ENCODE measurements around the gene EARS2.
"Not testable (repeated sequence)": the region's sequence is repeated elsewhere in the genome, so short reads cannot be mapped to it uniquely, and the experiment has no call there.

The EARS2 gene

DNA sequence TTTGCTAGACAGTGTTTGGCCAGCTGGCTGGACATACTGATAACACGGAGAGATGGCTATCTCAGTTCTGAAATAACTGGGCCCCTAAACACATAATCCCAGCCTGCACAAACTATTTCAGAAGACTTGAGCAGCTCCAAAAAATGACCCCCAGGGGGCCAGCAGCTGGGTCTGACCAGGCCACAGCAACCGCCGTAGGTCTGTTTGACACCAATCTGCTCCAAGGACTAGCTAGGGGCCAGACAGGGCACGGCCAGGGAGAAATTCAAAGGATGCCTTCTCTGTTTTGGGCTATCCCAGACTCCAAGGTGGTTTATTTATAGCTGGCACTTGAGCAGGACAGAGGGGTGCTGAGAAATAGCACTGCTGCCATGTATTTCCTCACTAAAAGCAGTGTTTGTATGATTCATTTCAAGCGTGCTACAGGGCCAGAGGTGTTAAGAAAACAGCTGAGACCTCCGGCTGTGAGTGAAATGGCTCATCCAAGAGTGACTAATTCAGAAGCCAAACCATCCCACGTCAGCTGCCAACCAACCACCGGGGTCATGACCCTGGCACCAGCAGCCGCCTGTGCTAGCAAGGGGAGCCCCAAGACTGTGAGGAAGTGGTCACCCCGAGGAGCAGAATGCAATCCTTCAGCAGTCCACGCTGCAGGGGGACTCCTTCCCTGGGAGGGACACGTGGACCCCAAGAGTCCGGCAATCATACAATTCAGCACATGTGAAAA is 52.5 kb downstream of the EARS2 start:
- peak; percentile 55 for DNase-seq

DNA sequence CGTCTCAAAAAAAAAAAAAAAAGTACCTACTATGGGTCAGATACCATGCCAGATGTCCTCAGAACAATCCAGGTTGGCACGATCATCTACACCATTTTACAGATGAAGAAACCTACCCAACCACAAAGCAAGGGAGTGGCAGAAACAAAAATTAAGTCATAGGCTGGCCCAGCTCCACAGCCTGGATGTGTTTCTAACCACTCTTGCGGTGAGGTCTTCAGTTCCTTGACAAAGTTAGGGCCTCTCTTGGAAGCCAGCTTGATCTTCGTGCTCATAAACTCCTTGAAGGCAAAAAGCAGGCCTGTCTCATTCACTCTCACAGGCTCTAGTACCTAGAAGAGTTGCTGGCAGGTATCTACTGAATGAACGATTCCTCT is 53.1 kb downstream of the EARS2 start:
- no peak for DNase-seq

DNA sequence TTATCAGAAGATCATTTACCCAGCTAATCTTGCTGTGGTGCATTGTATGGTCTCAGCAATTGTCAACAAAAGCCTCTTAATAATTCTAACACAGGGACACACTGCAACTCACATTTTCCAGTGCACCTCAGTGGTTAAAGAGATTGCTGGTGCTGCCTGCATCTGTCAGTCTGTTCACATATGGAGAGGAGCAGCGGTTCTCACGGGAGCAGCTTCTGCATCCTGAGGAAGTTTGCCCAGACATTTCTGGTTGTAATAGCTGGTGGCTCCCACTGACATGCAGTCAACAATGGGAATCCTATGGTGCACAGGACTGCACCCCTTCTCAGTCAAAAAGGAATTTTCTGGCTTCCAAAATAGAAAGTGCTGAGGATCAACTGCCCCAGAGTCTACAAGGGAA is 54.7 kb downstream of the EARS2 start:
- DNase-seq, result no peak

DNA sequence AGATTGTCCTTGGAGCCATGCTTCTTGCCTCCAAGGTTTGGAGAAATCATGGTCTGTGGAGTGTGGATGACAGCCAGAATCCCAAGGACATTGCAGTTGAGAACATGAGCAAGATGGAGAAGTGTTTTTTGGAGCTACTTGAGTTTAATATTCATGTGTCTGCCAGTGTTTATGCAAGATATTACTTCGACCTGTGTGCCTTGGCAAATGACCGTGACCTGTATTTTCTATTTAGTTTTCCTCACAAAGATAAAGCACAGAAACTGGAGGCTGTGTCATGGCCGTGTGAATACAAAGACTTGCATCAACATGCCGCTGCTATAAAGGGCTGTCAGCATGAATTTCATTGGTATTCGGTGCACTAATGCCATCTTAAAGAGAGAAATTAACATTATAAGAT is 55.9 kb downstream of the EARS2 start:
- no peak for DNase-seq

DNA sequence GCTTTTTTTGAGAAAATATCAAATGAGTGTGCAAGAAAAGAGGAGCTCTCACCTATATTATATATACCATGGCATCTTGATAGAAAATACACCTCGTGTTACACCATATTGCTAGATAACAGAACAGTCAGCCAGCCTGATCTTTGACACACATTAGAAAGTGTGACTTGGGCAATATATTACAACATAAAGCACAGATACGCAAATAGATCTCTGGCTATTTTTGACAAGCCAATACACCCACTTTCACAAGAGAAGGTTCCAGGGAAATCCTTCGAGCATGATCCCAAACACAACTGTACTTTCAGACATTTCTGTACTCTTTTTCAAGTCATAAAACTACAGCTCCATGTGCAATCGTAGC is 56.3 kb downstream of the EARS2 start:
- DNase-seq, result no peak

DNA sequence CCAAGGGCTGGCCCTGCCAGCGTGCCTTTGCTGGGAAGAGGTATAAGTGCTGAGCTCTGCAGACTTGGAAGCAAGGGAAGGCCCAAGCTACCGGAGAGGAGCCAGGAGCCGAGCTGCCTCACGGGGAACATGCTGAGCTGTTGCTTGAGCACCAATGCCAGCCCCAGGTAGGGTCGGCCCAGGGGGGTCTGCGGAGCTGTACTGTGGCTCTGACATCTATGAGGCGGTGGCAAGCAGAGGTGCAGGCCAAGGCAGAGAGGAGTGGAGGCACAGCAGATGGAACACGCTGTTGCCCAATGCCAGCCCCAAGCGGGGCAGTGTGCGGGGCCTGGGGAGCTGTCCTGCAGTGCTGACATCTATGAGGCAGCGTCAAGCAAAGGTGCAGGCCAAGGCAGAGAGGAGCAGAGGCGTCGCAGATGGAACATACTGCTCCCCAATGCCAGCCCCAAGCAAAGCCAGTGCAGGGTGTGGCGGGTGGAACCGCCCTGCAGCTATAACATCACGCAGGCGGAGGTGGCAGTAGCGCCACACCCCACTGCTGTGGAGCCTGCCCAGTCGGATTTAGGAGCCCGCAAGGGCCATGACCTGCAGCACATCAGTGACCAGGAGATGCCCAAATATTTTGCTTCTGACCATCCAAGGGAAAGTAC is 56.8 kb downstream of the EARS2 start:
- no peak for DNase-seq

DNA sequence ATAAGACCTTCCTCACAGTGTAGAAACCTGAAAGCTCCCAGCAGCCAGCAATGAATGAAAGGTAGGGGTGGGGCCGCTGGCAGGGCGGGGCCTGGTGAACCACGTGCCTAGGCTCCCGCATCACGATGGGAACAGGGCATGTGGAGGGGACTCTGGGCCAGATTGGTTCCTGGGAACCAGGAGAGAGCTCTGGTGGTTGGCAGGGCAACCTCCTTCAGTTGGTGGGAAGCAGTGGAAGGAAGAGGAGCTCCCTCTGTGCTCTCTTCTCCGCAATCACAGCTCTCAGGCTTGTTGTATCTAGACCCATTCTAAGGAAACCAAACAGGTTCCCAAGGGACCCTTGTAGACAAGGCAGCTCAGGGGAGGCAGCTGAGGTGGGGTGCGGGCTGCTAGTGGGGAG is 57.3 kb downstream of the EARS2 start:
- DNase-seq, result no peak

DNA sequence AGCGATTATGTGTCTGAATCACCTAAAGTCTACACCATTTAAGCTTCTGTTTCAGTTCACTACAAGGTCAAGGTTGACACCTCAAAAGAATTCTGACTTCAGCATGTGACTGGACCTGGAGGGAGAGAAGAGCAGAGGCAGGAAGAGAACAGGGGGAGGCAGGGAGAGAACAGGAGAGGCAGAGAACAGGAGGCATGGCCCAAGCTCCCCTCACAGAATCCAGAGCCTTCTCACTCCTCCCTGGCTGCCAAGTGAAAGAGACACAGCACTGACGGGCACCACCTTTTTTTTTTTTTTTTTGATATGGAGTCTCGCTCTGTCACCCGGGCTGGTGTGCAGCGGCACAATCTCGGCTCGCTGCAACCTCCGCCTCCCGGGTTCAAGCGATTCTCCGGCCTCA is 58.3 kb downstream of the EARS2 start:
- DNase-seq, result no peak

DNA sequence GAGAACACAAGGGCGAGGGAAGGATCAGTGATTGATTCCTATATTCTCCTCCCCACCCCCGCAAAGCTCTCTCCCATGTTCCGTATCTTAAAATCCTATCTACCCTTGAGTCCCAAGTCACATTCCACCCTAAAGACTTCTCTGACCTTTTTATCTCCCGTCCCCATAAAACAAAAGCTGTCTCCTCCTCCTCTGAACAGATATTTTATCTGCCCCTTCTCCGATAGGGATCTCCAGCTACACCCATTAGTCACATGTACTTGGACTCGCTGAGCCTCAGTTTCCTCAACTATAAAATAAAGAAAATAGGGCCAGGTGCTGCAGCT is 59.6 kb downstream of the EARS2 start:
- DNase-seq, result no peak

DNA sequence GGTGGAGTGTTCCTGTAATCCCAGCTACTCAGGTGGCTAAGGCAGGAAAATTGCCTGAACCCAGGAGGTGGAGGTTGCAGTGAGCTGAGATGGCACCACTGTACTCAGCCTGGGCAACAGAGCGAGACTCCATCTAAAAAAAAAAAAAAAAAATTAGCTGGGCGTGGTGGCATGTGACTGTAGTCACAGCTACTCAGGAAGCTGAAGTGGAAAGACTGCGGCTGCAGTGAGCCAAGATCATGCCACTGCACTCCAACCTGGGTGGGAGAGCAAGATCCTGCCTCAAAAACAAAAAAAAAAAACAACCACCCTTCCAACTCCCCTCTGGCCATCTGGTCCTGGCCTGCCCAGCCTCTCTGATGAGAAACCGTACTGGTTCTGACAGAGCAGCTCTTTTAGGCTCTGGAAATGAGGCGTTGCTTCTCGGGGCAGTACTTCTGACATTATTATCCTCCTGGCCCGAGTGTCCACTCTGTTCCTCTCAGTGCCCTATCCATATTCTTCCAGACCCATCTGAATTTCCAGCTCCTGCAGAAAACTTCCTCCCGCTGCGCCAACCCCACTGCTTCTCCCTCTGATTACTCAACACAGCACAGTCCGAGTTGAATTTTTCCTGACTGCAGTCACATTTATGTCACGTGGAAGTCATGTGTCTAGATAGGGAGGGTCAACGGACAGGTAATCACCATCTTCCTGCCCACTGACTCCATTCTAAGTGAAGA is 60.2 kb downstream of the EARS2 start:
- DNase-seq, result no peak

DNA sequence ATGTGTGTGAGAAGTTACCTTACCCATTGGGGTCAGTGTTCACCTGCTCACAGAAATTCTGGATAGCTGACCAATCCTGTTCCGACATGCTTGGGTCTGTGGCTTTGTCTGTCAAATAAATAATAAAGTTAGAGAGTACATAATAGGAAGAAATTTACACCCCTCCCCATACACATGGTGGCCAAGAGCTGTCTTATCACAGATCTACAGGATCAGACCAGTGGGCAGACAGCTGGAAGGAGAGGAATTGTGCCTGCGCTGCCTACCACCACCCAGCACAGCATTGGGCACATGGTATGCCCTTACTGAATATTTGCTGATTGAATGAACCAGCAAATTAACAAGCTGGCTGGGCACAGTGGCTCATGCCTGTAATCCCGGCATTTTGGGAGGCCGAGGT is 61.5 kb downstream of the EARS2 start:
- no peak for DNase-seq

DNA sequence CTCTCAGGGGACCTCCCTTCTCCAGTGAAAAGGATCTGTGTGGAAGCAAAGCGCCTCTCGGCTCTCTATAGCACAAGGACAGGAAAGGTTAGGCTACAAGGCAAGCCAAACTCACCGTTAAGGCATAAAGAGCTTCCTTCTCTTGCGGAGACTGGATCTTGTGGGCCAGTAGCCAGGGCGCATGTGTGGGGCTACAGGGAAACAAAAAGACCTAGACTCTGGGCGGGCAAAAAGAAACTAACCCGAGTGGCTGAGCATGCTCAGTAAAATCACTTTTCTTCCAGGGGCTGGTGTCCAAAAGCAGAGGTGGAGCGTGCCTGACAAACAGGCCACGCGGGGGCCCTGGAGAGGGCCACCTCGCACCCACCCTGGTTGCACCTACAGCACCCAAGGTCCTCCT is 63.0 kb downstream of the EARS2 start:
- no peak for DNase-seq

DNA sequence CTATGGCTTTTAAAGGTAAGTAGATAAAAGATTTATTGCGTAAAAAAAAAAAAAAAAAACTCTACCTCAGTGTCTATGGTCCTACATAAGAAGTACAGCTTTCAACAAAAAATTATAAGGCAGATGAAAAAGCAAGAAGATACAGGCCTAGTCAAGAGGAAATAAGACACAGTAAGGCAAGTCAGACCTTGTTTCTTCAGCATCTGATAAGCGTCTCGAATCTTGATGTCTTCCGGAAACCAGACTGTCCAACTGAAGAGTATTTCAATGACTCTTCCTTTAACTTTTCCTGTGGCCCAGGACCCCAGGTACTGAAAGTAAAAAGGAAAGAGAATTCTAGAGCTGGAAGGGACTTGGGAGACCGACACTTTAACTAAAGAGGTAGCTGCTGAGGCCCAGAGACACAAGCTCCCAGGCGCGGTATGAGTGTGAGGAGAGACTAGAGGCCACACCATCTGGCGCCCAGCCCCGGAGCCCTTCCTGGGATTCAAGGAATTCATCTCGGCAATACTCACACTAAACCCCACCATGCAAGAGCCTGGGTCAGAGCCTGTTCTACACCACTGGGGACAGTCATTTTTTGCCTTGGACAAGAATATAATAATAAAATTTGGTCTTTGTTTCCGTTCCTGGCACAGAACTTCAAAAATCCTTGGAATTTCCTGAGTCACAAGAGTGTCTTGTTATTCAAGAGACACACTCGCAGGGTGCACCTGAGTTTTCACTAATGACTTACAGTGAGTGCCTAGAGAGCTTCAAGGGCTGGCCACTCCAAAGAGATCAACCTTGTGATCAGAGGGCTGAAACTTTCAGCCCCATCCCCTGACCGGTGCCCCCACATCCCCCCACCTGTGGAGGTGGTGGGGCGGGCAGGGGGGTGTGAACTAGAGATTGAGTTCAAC is 65.4 kb downstream of the EARS2 start:
- no peak for DNase-seq

DNA sequence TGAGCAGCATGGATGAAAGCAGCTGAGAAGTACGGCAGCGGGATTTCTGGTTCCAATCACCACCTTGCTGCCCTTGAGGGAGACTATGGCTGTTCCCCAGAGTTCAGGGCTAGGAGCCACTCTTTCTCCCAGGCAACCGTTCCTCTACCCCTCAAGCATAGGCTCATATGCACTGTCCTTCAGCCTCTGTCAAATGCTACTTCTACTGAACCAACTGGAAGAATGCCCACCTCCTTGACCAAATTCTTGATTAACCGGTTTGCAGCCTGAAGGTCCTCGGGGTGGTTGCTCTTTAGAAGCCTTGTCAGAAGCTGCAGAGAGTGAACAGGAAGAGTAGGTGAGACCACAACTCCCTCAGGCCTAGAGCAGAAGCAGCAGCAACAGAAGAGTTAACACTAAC is 70.7 kb downstream of the EARS2 start:
- no peak for DNase-seq

DNA sequence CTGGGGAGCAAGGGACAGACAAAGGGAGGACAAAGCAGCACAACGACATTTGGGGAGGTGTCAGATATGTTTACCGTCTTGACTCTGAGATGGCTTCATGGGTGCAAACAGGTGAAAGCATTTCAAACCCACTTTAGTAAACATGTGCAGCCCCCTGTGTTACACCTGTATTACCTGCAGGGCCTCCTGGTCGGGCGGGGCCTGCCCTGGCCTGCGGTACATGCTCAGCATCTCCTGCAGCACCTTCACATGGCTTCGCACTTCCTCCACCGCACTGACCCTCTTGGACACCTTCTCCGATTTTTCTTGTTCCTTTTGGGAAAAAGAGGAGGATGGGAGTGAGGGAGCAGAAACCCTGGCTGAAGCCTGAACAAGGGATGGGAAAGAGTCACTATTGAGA is 71.3 kb downstream of the EARS2 start:
- no peak for DNase-seq

DNA sequence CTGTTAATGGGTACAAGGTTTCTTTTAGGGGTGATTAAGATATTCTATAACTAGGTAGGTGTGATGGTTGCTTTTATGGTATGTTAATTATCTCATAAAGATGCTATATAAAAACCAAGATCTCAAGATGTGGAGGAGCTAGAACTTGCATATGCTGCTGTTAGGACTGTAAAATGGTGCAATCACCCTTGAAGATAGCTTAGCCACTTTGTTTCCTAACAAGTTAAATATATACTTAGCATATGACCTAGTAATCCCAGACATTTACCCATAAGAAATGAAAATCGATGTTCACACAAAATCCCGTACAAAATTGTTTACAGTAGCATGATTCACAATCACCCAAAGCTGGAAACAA is 71.9 kb downstream of the EARS2 start:
- DNase-seq, result no peak

DNA sequence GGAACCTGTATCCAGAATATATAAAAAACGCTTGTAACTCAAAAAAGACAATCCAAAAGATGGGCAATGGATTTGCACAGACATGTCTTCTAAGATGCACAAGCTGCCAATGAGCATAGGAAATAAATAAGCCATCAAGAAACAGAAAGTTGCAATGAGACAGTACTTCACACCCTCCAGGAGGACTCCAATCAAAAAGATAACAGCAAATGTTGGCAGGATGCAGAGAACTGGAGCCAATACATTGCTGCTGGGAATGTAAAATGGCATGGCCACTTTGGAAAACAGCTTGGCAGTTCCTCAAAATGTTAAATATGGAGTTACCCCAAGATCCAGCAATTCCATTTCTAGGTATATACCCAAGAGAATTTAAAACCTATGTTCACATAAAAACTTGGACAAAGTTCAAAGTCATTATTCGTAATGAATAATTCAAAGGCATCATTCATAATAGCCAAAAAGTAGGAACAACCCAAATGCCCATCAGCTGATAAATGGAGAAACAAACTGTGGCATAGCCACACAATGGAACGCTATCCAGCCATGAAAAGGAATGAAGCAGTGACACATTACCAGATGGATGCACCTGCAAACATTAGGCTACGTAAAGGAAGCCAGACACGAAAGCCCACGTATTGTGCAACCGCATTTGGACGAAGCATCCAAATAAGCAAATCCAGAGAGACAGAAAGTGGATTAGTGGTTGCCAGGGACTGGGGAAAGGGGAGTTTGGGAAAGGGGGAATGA is 72.5 kb downstream of the EARS2 start:
- DNase-seq, result no peak

DNA sequence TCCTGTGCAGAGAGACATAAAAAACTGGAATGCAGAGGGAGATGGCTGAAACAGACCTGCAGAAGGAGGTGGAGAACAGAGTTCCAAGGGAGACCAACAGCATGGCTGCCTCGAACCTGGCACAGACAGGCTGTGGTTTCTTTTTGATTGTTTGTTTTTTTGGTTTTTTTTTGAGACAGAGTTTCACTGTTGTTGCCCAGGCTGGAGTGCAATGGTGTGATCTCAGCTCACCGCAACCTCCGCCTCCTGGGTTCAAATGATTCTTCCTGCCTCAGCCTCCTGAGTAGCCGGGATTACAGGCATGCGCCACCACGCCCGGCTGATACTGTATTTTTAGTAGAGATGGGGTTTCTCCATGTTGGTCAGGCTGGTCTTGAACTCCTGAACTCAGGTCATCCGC is 73.7 kb downstream of the EARS2 start:
- DNase-seq, result not testable (repeated sequence)

DNA sequence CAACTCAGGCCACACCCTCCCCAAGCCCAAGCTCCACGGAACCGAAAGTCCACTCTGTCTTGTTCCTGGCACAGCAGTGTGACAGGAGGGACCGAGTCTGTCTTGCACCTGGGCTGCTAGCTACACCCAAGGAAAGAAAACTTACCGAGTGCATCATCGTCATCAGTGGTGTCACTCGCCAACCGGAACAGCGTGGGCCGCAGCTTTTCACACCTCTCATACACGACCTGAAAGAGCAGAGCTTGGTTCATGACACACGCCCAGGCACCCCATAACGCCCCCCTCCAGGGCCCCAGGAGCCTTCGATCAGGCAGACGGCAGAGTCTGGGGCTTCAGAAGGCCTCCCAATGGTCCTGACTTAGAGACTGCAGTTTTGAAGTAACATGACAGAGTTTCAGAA is 74.4 kb downstream of the EARS2 start:
- DNase-seq, result no peak

DNA sequence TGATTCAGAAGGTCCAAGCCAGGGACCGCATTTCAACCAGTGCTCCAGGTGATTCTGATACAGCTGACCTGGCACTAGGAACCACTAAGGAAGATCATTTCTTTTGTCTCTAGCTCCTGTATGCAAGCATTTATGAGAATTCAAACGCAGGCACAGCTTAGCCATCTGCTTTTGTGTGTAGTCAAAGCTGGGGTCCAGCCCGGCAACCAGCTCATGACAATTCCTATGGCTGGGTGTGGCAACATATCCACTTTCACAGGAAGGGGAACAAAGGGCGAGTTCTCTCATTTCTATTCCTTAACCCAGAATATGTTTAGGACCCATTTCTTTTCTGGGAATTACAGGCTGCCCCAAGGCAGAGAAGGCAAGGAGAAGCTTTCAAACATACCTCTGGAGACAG is 76.9 kb downstream of the EARS2 start:
- DNase-seq, result no peak

DNA sequence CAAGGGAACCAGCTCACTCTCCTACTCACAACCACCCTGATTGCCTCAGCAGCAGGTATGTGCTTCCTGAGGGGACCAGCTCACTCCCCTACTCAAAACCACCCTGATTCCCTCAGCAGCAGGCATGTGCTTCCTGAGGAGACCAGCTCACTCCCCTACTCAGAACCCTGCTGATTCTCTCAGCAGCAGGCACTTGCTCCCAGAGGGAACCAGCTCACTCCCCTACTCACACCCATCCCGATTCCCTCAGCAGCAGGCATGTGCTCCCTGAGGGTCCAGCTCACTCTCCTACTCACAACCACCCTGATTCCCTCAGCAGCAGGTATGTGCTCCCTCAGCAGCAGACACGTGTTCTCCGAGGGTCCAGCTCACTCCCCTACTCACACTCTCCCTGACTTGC is 78.0 kb downstream of the EARS2 start:
- DNase-seq, result no peak

DNA sequence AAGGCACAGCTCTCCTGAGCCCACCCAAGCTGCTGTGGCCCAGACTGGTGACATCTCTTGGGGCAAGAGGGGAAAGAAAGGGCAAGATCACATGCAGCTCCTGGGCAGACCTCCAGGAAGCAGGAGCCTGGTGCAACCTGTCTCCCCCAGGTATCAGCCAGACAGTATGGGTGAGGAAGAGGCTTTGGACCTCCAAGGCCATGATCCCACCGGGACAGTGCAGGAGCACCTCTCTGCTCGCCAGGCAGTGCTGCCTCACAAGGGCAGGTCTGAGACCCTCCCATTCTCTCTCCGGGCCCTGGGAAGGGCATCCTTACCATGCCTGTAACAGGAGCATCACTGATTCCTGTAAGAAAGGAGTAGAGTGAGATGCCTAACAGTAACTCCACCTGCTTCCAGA is 78.6 kb downstream of the EARS2 start:
- no peak for DNase-seq

DNA sequence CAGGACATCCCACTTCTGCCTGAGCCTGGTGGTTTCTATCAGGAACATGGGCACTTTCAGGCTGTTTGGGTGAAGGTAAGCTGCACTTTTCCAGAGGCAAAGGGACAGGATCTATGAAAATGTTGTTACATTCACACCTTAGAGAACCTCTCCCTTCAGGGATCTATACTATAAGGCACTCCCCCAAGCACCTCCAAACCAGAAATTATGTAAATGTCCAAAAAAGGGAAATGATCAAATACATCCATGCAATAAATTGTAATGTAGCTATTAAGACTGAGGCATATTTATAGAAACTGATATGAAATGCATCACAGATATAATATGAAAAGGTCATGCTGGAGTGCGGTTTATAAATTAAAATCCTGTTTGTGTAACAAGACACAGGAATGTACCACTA is 80.9 kb downstream of the EARS2 start:
- no peak for DNase-seq
